GDM1 (cell line): Measurements from ENCODE around the gene ADGRF1.
"Not testable (repeated sequence)": the region's sequence is repeated elsewhere in the genome, so short reads cannot be mapped to it uniquely, and the experiment has no call there.

Source experiments
- DNase-seq: peaks from one replicate; lab custom pipeline; 2025; lab: John Stamatoyannopoulos, UW

Gene ADGRF1

DNA sequence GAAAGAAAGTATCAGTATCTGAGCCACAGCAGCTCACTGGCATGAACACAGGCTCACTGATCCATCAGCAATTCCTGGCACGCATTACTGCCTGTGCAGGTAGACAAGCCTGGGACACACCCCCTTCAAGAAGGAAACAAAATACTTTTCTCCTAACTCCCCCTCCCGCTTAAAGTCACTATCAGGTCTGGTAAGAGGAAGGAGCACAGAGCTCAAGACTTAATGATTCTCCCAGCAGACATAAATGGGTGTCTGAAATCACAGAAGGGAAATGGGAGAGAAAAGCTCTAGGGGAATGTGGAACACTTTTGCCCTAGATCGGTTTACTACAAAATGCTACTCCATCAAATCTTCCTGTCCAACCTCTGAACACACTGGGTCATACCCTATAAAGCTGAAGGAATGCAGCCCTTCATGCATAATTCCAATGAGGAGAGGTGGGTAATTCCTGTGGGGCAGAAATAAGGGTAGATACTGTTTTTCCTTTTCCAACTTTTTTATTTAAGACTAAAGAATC, at the start of gene ADGRF1:
ADGRF1 (minus strand) TSS at position 58 of the 517 bp plus-strand sequence. CDS start 13,271 bp downstream, outside the sequence.
- no peak for DNase-seq

DNA sequence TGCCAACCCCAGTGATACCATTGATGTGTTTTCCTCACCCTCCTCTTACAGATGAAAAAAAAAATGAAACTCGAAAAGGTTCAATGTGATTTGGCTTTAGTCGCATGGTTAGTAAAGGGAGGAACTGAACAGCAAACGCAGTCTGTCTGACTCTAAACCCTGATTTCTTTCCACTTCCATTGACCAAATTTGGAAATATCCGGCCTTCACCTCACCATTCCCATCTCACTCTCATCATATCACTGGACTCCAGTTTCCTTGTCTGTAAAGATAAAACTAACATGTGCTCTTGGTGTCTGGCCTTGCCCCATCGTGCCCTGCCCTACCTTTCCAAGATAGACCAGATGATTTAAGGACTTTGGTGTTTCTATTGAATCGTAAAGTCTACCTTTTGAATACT, 48.7 kb upstream of the ADGRF1 start:
- no peak for DNase-seq

DNA sequence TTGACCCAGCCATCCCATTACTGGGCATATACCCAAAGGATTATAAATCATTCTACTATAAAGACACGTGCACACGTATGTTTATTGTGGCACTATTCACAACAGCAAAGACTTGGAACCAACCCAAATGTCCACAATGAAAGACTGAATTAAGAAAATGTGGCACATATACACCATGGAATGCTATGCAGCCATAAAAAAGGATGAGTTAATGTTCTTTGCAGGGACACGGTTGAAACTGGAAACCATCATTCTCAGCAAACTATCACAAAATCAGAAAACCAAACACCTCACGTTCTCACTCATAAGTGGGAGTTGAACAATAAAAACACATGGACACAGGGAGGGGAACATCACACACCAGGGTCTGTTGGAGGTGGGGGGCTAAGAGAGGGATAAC, 47.3 kb upstream of the ADGRF1 start:
- DNase-seq = not testable (repeated sequence)

DNA sequence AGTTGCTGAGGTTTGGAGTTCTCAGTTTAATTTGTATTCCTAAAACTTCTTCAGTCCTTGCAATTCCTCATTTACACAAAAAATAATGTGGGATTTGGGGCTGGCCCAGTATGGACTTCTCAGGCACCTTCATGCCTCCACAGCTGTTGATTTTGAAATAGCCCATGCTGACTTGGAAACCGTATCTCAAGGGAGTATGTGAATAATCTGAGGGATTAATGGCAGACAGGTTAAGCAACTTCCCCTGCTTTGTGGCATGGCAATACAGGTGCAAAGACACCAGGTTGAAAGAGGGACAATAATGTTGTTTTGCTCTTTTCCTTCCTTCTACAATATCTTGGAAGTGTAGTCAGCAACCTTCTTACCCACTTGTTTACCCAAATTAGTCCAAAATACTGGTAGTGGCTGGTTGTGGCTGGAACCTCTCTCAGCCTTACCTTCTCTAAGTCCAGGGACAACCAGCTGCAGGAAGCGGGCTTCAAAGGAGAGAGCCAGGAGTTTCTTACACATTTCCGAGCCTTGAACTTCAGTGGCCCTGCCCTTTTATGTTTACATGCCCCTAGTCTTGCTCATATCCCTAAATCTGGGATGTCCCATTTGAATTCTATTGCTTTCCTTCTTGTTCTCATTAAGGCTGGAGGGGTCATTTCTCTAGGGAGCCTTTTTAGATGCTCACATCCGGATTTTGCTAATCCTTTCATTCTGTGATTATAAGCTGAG, 44.1 kb upstream of the ADGRF1 start:
- no peak for DNase-seq

DNA sequence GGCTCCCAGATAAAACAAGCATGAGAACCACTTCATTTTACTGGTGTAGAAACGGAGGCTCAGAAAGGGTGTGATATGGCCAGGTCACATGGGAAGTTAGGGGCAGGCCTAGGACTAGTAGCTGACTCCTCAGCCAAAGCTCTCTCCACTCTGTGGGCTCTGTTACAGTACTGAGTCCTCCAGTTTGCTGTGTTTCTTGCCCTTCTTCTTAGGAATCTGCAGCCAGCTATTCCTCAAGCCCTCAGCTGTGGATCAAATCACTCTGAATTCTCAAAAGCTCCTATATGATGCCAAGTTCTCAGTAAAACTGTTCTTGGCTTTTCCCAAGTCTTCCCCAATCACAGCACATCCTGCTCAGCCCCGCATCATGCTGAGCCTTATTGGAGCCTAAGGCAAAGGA, 42.5 kb upstream of the ADGRF1 start:
- DNase-seq = no peak

DNA sequence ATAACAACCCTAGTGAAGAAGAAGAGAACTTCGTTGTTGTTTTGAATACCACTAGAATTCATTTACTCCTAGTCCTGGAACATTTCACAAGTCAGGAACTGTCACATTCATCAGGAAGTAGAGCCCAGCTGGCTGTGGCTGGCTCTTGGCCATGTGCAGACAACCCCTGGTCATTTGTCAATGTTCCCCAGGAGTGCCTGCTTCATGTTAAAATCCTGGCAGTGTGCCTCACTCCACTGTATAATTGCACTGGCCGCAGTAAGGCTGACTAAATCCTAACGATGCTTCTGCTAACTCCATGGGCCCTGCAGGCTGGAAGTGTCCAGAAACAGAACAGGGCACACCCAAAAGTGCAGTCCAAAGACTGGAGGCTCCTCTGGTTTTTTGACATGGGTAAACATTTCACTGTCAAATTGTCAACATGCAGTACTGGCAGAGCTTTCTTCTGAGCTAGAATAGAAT, 41.5 kb upstream of the ADGRF1 start:
- no peak for DNase-seq

DNA sequence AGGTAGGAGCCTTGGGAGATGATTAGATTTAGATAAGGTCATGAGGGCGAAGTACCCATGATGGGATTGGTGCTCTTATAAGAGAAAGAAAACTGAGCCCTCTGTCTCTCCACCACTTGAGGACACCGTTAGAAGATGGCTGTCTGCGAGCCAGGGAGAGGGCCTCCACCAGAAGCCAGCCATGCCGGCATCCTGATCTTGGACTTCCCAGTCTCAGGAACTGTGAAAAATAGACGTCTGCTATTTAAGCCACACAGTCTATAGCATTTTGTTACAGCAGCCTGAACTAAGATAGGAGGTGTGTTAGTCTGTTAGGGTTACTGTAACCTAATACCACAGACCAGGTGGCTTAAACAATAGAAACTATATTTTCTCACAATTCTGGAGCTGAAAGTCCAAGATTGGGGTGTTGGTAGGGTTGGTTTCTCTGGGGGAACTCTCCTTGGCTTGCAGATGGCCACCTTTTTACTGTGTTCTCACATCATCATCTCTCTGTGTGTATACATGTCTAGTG, 38.0 kb upstream of the ADGRF1 start:
- no peak for DNase-seq

DNA sequence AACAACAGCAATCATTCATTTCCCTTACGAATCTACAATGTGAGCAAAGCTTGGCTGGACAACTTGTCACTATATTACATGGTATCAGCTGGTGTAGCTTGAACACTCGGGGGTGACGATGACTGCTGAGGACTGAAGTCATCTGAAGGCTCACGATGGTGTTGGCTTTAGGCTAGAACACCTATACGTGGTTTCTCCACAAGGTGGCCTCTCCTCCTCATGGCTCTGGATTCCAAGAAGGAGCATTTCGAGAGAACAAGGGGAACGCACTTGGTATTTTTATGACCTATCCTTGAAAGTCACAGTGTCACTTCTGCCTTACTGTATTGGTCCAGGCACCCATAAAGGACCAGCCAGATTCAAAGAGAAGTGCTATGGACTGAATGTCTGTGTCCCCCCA, 37.5 kb upstream of the ADGRF1 start:
- no peak for DNase-seq

DNA sequence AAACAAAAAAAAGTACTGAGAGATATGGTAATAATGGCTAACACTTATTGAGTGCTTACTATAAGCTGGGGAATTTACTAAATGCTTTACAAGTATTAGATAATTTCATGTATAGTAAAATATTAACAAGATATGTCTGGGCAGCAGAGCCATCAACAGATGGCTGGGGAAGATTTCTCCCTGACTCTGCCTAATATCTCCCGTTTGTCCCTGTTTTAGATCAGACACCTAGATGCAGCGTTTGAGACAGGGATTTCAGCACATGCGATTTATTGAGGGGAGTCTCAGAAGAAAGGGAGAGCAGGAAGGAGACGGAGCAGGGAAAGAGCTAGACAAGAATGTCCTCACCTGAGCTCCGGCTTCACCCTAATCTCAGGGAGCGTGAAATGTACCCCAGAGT, 36.9 kb upstream of the ADGRF1 start:
- DNase-seq = no peak

DNA sequence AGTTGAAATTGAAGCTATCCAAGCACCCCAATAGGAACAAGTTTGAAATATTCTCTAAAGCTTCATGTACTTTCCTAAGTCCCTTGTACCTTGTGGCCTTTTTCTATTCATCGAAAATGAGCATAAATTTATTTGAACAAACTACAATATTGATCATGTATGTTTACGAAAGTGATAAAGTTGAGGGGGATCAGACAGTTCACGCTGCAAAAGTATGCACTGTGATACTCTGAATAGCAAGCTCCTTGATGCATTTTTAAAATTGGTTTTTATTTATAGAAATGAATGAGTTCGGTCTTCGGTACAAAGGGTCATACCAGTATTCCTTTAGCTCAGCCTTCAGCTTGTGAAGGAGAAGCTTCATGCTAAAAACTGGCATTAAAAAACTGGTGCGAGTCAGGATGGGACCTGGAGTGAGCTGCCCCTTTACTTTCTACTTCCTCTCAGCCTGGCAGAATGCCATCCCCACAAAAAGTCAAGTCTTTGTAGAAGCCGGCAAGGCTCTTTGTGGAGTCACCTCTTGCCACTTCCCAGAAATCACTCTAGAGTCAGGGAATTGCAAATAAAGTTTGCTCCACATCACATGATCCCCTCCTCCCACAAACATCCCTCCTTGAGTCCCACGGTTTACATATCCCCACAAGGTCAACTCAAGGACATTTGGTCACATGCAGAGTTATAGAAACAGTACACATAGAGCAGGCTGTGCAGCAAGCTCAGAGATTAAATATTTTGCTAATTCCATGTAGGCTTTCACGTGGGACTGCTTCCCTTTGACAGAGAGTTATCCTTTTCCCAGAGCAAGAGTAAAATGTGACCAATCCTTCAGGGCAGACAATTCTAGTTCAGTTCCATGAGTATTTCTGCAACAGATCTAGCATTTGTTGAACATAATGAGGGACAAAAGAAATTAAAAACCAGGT, 34.6 kb upstream of the ADGRF1 start:
- no peak for DNase-seq

DNA sequence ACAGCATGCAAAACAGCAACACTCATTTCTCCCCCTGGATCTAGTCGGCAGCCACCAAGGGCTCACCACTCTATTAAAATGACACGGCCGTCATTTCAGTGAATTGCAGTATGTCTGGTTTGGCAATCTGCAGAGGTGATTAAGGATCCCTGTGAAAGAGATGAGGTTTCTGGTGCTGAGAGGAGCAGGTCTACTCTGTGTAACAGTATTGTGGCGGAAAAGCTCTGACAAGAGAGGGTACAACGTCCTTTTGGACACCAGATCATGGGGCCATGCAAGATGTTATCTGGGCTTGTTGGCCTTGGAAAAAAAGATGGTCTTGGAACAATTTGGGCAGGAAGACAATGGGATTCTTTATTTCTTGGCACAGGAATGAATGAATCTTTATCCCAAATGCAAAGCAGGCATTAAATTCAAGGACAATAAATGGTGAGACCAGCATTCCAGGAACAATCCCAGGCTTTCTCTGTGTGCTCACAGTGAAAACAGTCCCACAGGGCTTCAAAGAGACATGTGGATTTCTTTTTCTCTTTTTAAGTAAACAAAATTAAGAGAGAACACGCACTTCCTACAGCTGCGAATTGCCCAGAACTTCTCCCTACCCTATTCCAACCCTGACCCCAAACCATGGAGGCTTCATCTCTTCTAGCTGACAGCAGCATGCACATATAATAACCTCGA, 33.7 kb upstream of the ADGRF1 start:
- no peak for DNase-seq

DNA sequence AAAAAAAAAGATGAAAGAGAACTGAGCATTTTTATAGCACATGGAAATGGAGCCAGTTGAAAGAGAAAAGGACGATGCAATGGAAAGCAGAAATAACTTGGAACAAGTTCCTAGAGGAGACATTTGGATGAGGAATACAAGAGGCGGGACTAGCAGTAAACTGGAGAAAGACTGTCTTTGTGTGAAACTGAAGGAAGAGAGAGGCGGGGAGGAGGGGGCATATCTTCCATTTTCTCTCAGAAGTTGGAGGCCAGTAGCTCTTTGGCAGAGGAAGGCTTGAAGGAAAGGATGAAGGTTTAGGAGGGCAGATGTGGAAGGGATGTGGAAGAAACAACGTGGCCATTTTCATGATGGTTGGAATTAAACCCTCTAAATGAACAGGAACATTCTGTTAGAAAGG, 33.0 kb upstream of the ADGRF1 start:
- DNase-seq = no peak

DNA sequence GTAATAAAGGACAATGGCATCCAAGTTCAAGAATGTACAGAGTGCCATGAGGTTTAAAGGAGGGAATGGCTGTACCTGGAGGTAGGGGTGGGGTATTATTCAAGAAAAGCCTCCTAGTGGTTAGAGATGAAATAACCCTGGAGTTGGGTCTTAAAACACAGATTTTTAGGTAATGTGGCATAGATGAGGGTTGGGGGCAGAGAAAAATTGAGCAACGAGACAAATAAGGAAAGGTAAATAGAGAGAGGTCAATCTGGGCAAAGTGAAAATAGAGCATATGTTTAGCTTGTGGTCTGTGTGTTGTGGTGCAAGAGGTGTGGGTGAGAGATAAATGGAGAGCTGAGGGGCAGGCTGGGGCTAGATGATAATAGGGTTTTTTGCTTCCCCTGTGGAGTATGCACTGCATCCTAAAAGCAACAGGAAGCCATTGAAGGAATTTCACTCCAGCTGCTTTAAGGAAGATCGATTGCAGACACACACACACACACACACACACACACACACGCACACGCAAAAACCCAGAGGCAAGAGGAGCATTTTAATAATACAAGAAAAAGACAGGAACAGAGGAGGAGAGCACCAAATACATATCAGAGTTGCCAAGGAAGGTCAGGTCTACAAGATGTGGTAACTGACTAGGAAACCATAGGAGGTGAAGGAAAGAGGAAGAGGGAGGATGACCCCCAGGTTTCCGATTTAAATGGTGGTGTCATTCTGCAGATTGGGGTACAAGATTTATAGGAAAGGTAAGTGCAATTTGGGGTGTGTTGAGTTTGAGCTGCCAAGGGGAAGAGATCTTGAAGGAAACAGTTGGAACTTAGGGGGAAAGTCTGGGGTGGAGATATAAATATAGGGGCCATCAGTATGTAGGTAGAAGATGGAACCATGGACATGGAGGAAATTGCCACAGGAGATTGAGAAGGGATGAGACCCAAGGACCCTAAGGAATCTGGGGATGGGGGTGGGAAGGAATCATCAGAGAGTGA, 31.3 kb upstream of the ADGRF1 start:
- no peak for DNase-seq

DNA sequence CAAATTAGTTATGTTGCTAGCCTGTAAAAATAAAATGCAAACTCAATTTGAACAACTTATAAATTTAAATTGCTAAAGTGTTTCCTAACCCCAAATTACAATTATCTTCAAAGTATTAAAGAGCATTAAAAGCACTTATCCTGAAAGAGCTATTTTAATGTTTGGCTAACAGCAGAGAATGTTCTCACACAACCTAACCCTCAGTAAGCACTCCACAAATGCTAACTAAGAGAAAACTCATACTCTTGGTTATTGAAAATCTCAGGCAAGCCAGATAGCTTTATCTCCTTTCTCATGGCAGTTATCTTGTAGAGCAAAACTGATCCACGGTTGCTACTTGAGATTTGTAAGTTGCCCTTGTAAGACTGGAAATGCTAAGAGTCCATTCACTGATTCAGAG, 30.5 kb upstream of the ADGRF1 start:
- no peak for DNase-seq

DNA sequence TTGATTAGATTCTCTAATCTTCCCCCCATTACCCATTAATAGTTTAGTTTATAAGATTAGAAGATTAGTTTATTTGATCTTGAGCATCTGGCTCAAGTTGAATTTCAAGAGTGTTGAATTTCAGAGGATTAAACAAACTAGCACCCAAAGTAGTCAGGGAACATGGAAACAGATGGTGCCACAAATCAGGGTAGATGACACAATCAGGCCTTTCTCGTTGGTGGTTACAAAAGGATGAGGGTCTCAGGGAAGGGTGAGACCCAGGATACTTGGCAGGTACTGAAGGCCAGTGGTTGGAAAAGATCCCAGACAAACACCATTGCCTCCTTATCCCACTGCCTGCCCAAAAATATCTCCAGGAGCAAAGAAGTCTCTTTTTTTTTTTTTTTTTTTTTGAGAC, 29.5 kb upstream of the ADGRF1 start:
- DNase-seq = no peak

DNA sequence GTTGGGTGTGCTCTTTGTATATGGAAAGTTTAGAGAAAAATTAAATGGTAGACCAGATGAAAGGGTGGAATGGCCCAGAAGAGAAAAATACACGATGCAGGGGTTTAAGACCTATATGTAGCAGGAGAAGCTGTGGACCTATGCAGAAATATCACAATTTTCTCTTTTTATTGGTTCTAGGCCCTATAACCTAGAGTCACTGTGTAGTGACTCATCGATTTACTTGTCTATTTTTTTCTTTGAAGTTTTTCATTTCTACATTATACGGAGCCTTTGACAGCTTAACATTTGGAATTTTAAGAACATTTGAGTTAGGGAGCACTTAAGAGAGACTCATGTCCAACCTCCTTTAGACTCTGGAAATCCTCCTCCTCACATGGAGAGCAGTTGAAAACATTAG, 28.3 kb upstream of the ADGRF1 start:
- DNase-seq = no peak

DNA sequence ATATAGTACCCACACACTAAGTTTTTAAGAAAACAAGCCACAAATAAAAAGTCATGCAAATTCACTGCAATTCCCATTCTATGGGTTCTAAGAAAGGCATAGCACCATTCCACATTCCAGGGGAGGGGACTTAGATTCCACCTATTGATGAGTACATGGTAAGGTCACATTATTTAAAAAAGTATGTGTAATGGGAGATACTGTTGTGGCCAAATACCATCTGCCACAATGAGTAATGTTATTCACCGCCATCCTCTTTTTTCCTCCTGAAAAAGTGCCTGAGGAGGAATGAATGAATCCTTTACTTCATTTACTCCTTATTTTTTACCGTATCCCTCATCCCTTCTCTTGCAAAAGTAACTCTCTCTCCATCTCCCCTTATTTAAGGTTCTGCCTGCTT, 27.0 kb upstream of the ADGRF1 start:
- no peak for DNase-seq

DNA sequence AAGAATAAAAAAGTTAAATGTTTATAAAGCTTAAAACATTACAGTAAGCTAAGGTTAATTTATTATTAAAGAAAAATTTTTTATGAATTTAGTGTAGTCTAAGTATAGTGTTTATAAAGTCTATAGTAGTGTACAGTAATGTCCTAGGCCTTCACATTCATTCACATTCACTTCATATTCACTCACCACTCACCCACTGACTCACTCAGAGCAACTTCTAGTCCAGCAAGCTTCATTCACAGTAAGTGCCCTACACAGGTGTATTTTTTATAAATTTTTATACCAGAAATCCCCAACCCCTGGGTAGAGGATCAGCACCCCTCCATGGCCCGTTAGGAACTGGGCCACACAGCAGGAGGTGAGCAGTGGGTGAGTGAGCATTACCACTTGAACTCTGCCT, 24.3 kb upstream of the ADGRF1 start:
- DNase-seq = no peak

DNA sequence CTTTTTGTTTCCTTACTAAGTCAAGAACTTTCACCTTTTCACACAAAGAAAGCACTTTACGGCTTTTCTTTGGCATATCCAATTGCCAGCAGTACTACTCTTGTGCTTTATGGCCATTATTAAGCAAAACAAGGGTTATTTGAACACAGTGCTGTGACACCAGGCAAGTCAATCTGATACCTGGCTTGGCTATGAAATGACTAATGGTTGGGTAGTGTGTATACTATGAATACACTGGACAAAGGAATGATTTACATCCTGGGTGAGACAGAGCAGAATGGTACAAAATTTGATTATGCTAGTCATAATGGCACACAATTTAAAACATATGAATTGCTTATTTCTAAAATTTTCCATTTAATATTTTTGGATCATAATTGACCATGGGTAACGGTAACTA, 22.1 kb upstream of the ADGRF1 start:
- no peak for DNase-seq

DNA sequence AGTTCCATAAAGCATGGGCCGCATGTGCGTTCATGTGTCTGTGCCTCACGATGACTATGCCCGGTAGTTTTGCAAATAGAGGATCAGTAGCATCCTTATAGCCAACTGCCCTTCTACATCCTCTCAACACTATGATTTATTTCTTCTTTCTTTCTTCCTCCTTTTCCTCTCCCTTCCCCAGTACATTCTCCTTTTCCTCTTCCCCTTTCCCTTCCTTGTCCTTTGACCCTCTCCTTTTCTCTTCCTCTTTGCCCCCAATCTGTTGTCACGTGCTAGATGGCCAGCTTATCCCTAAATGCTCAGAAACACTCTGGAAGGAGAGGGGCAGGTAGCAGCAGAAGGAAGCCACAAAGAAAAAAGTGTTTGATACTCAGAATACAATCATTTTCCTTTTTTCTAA, 20.2 kb upstream of the ADGRF1 start:
- DNase-seq = no peak
